Right lung (tissue), 5 donors: ENCODE data around the gene PSMD14. TPM values are rescaled to one million over a fixed set of nuclear protein-coding genes. Genes with fewer than 3 reads are reported as not detected.

ENCODE experiments used
- DNase-seq, 2 donors: peaks; one replicate each; pipeline ENCODE4 v3.0.0-alpha.2; 2013
- polyA plus RNA-seq, 5 donors: library from polyadenylated mRNA; unstranded; fragments of 120-200 nt; gene quantifications; one replicate each; pipeline versions ENCODE4 v1.2.1 to v1.2.3, GENCODE V29; 2013; ENCODE audit warnings: inconsistent platforms in 1 of 5, low replicate concordance in 1 of 5; ENCODE audit not compliant: insufficient read length in 5 of 5, insufficient read depth in 1 of 5

PSMD14 gene
- polyA plus RNA-seq, 5 donors = 39.2 to 48.1 (median 42.6) TPM

- DNase-seq = no peak
Observed at GRCh38 chr2:161379740-161380139, 71.5 kb downstream of the PSMD14 start.

GRCh38 chr2:161381546-161381945, 73.3 kb downstream of the PSMD14 start:
- DNase-seq = no peak

- no peak for DNase-seq
Observed at GRCh38 chr2:161382747-161383146, 74.5 kb downstream of the PSMD14 start.

- DNase-seq = no peak
Observed at GRCh38 chr2:161384864-161385263, 76.6 kb downstream of the PSMD14 start.

- no peak for DNase-seq
Observed at GRCh38 chr2:161386228-161386824, 78.1 kb downstream of the PSMD14 start.

GRCh38 chr2:161388146-161388779, 80.0 kb downstream of the PSMD14 start:
- no peak for DNase-seq

GRCh38 chr2:161391737-161392506, 83.7 kb downstream of the PSMD14 start:
- DNase-seq = no peak

- no peak for DNase-seq
Observed at GRCh38 chr2:161400076-161400475, 91.9 kb downstream of the PSMD14 start.

- DNase-seq = no peak
Observed at GRCh38 chr2:161402297-161402696, 94.1 kb downstream of the PSMD14 start.

GRCh38 chr2:161406316-161406715, 98.1 kb downstream of the PSMD14 start:
- DNase-seq = no peak

GRCh38 chr2:161407597-161407996, 99.4 kb downstream of the PSMD14 start:
- no peak for DNase-seq

- DNase-seq = no peak
Observed at GRCh38 chr2:161409308-161409907, 101.2 kb downstream of the PSMD14 start.

- no peak for DNase-seq
Observed at GRCh38 chr2:161412346-161412745, 104.1 kb downstream of the PSMD14 start.

- peak in 1 of 2 donors; percentile 21 for DNase-seq
Observed at GRCh38 chr2:161414042-161415033, 106.1 kb downstream of the PSMD14 start.

GRCh38 chr2:161415034-161415986, 107.1 kb downstream of the PSMD14 start:
- DNase-seq = peak in 1 of 2 donors; percentile 10

- peak in 1 of 2 donors; percentile 9 for DNase-seq
Observed at GRCh38 chr2:161415987-161416707, 107.9 kb downstream of the PSMD14 start, which contains the start of gene TBR1. TSS of gene TBR1 (plus strand) at chr2:161416297. CDS start at chr2:161416411, 114 bp downstream.

GRCh38 chr2:161416708-161417437, 108.6 kb downstream of the PSMD14 start:
- DNase-seq = no peak
